Fibroblast of villous mesenchyme (primary cell): ENCODE data around the gene COL6A3. TPM values are rescaled to one million over a fixed set of nuclear protein-coding genes. Genes with fewer than 3 reads are reported as not detected.
A peak's percentile ranks its signal among the peaks of the same experiment; 100 is the strongest.

Source experiments
- DNase-seq: peaks from one replicate; pipeline ENCODE4 v3.0.0-alpha.2; 2010; ENCODE audit warnings: low read depth
- H3K4me3 ChIP-seq: 2 replicates; pipeline ENCODE4 v1.5.1; 2011; ENCODE audit warnings: low read depth, mild to moderate bottlenecking, low read length
- total RNA-seq: library from RNA; depleted of rRNA; stranded (reverse); fragments of >200 nt; gene quantifications from 2 replicates; pipeline ENCODE4 v1.2.3, GENCODE V29; 2012
- TF ChIP-seq, protein P1 (sequence below): IDR thresholded peaks from 2 replicates; pipeline ENCODE4 v1.5.1; 2012; ENCODE audit warnings: low read depth, mild to moderate bottlenecking, low read length; ENCODE audit not compliant: insufficient read depth

The COL6A3 gene
- total RNA-seq, 1 donor: 1,329 TPM

DNA sequence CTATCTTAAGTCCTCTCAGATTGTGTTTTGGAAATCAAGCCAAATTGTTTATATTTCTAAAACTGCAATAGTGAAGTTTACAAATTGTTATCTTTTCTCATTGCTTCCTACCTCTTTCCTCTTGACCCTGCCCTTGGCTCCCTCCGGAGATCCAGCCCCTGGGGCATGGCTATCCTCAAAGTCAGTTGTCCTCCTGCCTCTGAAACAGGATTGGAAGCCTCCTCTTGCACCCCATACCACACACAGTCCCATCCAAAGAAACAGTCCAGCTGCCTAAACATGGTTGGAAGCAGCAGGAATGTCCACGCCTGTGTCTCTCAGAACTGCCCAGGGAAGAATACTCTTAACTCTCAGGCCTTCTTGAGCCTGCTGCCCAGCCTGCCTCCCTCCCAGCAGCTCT is 30.1 kb upstream of the COL6A3 start:
- H3K4me3 ChIP-seq: no peak overlapping the region
- DNase-seq: peak; percentile 84
- TF ChIP-seq, protein P1, sequence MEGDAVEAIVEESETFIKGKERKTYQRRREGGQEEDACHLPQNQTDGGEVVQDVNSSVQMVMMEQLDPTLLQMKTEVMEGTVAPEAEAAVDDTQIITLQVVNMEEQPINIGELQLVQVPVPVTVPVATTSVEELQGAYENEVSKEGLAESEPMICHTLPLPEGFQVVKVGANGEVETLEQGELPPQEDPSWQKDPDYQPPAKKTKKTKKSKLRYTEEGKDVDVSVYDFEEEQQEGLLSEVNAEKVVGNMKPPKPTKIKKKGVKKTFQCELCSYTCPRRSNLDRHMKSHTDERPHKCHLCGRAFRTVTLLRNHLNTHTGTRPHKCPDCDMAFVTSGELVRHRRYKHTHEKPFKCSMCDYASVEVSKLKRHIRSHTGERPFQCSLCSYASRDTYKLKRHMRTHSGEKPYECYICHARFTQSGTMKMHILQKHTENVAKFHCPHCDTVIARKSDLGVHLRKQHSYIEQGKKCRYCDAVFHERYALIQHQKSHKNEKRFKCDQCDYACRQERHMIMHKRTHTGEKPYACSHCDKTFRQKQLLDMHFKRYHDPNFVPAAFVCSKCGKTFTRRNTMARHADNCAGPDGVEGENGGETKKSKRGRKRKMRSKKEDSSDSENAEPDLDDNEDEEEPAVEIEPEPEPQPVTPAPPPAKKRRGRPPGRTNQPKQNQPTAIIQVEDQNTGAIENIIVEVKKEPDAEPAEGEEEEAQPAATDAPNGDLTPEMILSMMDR: no peak

DNA sequence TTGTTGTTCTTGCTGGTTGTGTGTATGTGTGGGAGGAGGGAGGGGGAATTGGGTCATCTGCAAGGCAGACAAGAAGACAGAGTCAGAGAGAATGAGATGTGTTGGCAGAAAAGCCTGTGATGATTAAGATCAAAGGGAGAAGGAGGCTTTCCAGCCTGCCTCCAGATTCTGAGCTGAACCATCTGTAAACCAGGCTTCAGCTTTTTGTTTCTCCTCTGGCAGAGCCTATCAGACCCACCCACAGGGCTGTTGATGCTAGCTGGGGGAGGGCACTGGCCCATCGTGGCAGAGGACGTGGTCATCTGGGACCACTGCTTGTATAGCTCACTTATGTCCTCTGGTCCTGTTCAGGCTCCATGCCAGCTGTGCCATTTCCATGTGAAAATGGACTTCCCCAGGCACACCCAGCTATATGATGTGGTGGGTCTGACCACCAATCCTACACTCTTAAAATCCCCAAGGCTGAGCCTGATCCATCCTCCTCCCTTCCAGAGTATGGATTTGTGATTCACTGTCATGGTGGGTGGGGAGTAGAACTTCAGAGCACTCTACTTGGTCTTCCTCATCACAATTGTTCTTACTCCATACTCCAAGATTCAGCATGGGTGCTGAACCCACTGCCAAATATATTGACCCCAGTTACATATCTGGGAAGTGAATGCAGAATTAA is 27.8 kb upstream of the COL6A3 start:
- no peak overlapping the region for H3K4me3 ChIP-seq
- peak; percentile 90 for DNase-seq
- TF ChIP-seq, protein P1: no peak

DNA sequence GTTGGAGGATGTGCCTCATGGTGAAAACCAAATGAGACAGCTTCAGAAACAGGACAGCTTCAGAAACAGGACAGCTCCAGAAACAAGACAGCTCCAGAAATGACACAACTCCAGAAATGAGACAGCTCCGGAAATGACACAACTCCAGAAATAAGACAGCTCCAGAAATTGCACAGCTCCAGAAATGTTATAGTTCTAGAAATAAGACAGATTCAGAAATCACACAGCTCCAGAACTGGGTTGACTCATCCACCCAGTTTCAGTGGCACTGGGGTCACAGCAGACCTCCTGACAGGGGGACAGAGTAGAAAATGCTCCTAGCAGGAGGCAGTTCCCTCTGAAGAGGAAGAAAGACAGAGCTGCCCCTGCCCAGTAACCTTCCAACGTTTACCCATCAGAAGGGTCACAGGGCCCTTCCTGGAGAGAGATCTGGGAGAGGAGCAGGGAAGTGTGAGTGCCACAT is 26.9 kb upstream of the COL6A3 start:
- no peak for DNase-seq
- TF ChIP-seq, protein P1: no peak
- H3K4me3 ChIP-seq: no peak overlapping the region

DNA sequence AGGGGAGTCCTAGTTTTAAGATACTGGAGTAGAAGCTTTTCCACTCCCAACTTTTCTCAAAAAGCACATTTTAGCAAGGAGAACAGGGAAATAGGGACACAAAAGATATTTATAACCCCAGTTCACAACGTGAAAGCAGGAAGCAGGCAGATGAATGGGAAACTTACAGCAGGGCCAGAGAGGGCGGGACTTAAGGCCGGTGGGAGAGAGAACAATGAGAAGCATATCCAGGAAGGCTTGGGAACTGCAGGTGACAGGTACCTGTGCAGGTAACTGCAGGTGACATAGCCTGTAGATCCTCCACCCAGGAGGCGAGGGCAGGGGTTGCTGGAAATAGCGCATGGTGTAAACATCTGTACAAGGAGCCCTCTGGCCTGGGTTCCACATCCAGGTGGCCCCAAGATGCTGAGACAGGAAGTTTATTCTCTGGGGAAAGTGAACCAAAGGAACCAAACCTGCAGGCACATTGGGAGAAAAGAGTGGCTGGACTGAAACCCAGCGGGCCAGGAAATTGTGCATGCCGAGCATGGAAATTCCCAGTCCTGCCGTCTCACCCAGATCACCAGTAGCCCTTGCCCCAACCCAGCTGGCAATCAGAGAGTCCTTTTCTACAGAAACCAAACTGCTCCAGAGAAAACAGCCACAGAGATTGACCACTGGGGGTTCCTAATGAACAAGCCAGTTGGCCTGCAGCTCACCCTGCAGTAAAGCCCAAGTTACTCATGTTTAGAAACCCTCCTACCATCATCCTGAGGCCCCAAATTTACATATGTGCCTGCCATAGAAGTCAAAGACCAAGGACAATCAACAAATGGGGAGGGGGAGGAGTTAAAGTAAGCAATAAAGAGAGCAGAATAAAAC is 24.3 kb upstream of the COL6A3 start:
- TF ChIP-seq, protein P1: no peak
- DNase-seq: no peak
- H3K4me3 ChIP-seq: no peak overlapping the region

DNA sequence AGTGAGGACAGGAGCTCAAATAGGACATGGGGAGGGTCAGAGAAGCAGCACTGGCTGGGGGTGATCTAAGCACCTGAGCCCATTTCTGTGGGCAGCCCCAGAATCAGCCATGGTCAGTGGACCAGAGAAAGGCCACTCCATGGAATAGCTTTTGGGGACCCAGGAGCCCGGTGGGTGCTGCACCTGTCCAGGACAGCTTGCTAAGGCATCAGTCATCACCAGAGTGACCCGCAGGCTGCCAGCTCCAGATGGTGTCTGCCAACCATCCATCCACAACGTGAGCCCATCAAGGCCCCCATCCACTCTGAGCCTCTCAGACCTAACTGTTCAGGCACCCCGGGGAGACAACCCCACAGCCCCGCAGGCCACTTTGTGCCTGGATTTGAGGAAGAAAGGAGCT is 23.6 kb upstream of the COL6A3 start:
- H3K4me3 ChIP-seq: no peak overlapping the region
- no peak for DNase-seq
- TF ChIP-seq, protein P1: no peak

DNA sequence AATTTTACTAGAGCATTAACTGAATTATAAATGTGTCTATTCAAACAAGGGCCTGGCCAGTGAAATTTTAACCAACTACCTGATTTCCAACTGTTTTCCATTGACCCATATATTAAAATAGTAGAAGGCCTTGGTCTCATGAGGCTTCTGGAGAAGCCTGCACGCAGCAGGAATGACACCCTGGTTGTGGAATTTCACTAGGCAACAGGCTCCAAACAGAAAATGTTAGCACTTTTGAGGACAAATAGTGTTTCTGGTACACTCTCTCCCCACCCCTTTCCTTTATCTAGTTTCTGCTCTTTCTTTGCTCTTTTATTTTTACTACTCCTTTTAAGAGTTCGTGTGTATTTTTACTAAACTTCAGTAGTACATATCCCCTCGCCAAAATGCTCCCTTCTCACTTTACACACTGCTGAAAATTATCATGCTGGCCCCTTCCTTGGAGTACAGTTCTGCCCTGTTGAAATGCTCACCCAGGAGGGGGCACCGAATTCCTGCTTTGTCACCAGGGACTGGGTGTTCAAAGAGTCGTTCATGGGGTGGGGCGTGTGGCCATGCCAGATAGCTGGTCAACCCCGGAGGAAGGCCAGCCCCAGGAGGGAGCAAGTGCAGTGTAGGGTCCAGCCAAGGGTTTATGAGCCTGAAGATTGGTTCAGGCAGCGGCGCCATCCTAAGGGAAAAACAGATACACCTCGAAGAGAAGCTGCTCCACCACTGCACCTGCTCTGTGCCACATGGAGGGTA is 22.1 kb upstream of the COL6A3 start:
- DNase-seq: peak; percentile 86
- H3K4me3 ChIP-seq: no peak overlapping the region
- TF ChIP-seq, protein P1: no peak
